HG03280 (cell line): ENCODE results near the gene CACNB1.

Experiments used
- ATAC-seq: cut with Tn5 transposase; IDR thresholded peaks from one replicate; pipeline ENCODE4 v1.9.1; 2021; ENCODE audit warnings: mild to moderate bottlenecking, moderate library complexity; ENCODE audit not compliant: unreplicated experiment

CACNB1 gene

DNA sequence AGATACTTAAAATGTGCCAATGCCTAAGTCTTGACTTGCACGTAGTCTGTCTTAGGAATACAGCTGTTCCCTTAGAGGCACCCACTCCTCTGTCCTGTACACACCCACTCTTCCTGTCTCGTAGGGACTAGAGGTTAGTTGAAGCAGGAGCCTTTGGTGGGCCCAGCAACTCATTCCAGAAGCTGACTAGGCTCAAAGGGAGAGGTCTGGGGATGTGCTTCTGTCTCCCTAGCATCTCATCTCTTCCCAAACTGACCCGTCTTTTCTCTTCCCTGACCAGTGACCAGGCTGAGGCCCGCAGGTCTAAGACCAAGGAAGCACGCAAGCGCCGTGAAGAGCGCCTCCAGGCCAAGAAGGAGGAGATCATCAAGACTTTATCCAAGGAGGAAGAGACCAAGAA, 6.8 kb upstream of the CACNB1 start:
- no peak for ATAC-seq

DNA sequence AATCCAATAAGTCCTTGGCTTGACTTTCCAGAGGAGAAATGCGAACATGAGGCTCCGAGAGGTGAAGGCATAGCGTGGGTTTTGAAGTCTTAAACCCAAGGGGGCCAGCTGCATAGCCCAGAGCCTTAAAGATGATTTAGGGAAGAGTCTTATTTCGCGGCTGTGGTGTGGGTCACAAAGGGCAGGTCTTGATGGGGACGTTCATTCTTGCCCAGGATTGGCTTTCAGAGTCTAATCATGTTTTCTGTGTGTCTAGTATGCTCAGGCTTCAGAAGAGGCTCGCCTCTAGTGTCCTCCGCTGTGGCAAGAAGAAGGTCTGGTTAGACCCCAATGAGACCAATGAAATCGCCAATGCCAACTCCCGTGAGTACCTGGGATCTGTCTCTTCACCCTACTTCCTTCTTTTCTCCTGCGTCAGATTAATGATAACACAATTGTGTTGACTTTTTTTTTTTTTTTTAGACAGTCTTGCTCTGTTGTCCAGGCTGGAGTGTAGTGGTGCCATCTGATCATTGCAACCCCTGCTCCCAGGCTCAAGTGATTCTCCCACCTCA, 3.6 kb upstream of the CACNB1 start:
- ATAC-seq, result no peak

DNA sequence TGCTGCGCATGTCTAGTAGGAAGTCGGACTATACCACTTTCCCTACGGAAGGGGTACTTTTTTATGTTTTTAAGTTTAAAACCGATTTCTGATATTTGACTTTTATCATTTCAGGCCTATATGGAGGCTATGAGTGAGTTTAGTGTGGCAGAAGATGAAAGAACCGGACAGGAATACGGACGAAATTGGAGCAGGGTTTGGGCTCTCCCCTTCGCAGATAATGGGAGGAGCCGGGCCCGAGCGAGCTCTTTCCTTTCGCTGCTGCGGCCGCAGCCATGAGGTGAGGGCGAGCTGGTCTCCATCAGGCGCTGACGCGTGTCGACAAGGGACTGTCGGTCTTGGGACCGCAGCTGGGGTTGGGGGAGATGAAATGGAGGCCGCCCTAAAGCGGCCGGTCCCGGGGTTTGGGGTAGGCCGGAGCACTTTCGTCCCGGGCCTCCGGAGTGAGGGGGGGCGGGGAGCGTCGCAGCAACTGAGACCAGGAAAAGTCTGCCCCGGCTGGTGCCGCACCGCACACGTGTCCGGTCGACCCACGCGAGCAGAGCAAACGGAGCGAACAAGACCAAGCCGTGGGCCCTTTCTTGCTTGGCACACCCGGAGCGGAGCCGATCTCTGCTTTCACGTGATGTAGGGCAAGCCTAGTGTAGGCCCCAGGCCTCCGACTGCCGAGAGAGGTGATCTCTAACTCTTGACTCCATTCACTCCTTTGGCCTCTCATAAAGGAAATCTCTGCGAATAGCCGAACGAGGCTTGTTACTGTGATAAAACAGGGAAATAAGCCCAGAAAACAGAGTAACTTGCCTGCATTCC, 2.8 kb upstream of the CACNB1 start, which contains the start of gene RPL19:
RPL19 (plus strand) TSS at position 214 of the 810 bp plus-strand sequence; CDS start at position 276, 62 bp downstream.
- ATAC-seq, result peak; percentile 66

DNA sequence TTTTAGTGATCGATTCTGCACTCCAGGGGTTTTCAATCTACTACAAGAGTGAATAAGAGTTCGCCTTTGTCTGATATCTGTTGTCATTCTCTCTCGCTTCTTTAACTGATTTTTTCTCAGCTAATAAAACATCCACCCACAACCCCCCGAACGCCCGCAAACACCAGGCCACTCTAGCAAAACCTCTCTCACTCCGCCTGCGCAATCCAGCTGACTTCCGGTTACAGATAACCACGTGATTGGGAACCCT, 2.3 kb upstream of the CACNB1 start:
- ATAC-seq, result peak; percentile 64

DNA sequence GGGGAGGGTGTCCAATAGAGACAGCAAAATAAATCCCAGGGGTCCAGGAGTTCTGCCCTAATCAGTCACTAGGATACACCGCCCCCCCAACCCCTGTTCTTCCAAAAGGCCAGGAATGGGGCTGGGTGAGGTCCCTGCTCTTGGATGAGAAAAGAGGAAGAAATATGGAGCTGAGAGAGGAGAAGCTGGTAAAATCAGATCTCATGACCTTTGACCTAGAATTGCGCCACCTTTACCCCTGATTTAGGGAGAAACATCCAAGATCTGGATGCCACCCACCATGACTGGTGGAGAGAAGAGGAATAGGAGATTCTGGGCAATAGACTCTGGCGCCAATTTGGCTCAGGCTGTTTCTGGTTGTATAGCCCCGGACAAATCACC, 707 bp upstream of the CACNB1 start:
- ATAC-seq, result no peak

DNA sequence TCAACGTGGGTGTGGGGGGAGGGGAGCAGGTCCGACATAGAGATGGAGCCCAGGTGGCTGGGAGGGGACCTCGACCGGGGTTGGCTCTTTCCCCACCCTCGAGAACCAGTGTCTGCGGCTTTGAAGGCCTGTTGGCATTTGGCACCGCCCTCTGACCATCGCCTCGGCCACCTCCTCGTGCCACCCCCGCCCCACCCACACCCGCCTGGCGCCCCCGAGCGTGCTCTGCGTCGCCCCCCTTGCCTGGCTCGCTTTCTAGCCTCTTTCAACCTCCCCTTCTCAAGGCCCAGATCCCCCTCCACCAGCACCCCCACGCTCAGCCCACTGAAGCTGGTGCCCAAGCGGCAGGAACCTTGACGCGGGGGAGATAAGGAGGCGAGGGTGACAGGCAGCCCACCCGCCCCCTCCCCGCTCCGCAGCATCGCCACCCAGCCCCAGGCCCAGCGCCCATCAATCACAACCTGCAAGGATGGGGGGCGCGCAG, 619 bp downstream of the CACNB1 start:
- ATAC-seq, result no peak

DNA sequence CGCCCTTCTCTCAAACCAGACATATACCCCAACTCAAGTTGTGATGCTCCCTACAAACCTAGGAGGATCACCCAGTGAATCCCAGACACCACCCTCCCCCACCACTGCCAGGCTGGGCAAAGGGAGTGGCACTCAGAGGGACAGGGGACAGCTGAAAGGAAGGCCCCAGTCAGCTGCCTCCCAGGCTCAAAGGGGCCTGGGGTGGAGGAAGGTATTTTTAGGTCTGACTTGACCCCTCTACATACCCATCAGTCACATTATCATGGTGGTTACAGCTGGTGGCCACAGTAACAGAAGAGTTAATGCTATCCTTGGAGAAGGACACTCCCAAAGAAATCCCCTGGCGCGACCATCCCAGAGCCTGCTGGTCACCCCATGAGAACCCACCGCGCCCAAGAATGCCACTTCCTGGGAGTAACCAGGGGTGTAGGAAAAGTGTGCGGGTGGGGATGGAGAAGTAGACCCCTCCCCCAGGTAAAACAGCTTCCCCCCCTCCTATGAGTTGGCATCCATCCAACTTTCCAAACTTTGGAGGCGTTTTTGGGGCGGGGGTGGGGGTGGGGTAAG, 1.1 kb downstream of the CACNB1 start:
- no peak for ATAC-seq

DNA sequence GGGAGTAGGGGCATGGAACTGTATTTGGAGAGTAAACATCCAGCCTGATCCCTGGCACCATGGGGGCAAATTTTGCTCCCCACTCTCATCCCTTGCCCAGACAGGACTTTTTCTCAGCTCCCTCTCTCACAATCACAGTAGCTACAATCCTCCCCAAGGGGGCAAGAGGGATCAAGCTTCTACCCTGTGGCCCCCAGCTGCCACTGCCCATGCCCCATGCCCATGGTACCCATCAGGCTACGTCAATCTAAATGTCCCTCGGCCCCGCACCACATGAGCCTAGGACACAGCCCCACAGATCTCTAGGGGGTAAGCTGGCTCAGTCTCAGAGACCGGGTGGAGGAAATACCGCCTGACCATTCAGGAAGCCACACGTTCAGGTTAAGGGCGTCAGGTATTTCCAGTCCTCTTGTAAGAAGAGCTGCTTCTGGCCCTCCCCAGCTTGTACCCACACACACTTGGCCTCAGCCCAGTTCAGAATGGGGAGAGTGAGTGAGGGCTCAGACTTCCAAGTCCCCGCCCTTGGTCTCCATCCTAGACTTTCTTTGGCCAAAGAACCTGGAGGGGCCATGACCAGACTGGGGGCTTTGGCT, 1.8 kb downstream of the CACNB1 start:
- no peak for ATAC-seq

DNA sequence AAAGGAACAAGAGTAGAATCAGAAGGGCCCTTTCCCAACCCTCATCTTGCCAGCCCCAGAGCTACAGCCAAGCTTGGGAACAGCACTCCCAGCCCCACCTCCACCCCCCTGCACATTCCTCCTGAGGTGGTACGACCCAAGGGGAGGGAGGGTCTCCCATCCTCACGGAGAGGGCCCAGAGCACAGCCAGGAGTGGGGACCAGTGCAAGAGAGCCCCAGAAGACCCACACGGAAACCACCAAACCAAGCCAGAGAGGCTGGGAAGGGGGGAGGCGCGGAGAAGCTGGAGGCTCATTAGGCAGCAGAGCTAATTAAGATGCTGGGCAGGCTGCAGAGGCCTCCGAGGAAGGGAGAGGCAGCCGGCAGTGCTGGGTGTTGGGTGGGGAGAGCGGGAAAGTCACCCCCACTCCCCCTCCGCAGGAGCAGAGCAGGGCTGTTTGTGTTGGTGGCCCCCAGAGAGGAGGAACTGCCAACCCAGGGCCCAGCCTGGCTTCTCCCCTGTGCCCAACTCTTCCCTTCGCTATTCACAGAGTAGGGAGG, 2.4 kb downstream of the CACNB1 start:
- no peak for ATAC-seq

DNA sequence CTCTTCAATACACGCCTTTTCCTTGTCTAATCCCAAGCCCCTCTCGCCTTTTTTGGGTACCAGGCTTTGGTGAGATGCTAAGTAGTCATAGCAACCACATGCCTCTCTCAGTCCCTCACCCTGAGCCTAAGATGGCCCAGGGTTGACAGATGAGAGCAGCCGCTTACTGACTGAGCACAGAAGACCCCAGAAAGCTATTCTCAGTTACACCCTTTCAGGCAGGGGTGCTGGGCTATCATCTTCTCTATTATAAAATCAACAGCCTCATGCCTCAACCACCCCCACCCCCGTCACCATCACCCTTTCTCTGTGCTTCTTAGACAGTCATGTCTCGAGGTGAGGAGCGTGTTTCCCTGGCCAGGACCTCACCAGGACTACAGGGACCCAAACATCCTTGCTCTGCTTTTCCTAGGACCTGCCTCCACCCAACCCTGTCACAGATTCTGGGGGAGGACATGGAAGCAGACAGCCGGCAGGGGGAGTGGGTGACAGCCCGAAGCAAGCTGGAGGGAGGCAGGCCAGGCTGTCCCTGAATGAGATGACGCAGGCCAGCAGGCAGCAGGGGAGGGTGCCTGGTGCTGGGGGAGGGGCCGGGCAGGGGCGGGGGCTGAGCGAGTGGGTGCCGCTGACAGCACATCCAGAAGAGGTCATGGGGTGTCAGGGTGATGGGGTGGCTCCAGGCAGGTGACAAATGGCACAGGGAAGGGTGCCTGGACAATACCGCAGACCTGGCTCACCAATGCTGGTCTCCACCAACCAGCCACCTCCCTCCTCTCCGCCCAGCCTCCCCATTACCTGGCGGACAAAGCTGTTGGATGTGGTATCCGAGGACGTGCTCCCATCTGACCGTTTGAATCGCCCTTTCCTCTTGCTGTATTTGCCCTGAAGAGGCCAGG, 3.1 kb downstream of the CACNB1 start:
- ATAC-seq, result no peak

DNA sequence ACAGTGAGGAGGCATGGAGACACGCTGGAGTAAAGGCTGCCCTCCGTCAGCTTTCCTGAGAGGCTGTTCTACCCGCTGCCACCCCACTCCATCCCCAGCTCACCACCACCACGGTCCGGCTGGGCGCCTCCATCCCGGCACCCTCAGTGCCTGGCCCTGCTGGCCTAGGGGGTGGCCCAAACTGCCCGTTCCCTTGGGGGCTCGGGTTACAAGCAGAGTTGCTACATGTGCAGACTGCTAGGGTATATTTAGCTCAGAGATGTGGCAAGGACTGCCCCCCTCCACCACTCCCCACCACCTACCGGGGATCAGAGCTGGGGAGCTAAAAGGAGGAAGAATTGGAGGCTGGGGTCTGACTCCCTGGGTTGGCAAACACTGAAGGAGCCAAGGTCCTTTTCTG, 4.1 kb downstream of the CACNB1 start:
- ATAC-seq, result no peak

DNA sequence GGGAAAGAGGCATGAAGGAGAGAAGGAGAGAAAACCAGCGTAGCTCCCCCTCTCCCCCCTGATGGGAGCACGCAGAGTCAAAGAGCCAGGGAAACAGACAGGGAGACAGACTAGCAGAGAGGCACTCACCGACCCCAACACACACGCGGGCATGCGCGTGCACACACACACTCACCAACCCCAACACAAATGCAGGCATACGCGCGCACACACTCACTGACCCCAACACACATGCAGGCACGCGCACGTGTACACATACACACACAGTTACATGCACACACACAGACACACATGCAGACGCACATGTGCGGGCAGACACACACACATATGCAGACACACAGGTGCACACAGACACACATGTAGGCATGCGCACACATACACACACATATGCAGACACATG, 4.6 kb downstream of the CACNB1 start:
- ATAC-seq, result no peak

DNA sequence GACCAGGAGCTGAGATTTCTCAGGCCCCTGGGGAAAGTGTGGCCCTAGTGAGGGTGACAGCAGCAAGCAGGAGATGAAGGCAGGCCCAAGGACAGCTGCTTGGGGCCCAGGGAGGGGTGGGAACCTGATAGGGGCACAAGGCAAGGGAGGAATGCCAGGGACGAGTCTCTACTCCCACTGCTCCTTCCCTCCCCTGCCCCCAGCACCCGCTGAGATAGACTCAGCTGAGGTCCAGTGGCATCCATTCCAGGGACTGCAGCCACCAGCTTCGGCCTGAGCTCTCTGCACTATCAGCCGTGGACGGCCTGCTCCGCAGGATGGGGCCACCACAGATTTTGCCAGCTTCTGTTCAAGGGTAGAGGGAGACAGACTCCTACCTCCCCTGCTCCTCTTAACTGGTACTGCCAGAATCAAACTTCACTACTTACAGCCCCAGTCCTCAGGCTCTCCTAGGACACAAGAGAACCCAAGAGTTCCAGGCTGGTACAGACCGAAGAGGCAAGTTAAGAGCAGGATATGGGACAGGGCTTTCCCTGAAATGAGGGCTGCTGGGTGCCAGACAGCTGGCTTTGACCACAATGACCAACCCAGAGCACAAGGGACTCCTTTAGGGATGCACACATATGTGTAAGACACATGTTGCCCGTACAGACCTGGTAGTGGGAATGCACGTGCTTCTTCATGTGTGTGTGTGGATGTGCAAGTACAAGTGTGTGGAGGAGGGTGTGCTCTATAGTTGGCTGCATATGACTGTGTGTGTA, 5.5 kb downstream of the CACNB1 start:
- no peak for ATAC-seq

DNA sequence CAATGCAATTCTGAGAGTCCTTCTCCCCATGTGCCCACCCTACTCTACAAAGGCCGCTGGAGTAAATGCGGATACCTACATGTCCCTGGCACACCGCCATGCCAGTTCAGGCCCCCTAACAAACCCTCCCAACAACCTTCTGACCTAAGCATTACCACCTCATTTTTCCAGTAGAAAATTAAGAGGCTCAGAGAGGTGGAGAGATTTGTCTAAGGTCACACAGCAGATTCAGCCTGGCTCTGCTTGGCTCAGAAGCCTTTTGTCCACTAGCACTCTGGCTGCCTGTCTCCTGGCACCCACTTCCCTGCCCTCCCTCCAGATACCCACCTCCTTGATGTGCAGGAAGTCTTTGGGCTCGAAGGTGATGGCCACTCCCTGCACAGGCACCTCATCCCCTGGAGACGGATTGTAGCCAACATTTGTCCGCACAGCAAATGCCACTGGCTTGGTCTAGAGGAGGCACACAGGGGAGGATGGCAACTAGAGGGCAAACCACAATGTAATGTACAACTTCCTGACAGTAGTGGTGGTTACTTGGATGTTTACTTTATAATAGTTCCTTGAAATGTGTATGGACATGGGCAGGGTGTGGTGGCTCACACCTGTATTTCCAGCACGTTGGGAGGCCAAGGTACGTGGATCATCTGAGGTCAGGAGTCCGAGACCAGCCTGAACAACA, 10.2 kb downstream of the CACNB1 start:
- ATAC-seq, result no peak

DNA sequence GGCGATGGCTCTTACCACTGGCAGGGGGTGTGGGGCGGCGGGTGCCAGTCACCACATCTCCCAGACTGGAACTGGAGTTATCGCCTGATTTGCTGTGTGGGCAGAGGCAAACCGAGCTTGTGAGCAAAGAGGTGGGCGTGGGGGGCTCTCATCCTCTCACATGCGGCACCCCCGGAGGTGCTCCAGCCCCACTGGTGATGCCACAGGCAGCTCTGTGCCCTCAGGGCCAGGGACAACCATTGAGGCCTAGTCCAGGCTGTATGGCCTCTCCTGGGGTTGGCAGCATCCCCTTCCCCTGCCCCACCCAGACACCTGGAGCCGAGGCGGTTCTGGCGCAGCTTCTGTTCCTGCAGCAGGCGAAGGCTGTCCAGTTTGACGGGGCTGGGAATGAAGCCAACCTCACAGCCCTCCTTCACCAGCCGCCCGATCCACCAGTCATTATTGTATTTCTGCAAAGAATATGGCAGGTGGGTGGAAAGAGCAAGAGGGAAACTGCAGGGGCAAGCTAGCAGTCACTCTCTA, 10.9 kb downstream of the CACNB1 start:
- no peak for ATAC-seq

DNA sequence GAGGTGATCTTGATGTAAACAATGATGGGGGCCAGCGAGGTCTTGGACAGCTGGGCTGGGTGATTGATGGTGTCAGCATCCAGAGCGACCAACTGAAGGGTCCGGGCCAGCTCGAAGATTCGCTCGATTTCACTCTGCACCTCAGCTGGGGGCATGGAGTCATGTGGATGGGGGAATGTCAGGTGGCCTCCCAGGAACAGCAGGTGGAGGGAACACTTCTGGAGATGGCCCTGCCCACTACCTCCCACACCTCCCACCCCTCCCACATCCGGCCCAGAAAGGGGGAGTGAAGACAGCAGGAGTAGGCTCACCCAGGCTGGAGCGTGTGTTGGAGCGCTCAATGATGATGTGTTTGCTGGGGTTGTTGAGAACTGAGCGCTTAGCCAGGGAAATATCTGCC, 13.7 kb downstream of the CACNB1 start:
- ATAC-seq, result no peak

DNA sequence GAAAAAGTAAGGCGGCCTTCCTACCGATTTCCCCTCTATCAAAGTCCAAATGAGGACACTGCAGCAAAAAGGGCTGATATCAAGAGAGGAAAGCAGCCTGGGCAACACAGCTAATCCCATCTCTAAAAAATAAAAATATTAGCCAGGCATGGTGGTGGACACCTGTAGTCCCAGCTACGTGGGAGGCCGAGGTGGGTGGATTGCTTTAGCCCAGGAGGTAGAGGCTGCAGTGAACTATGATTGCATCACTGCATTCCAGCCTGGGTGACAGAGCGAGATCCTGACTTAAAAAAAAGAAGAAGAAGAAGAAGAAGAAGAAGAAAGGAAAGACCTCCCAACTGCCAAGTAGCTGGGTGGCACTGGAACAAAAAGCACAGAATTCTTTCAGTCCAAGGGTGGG, 14.4 kb downstream of the CACNB1 start:
- ATAC-seq, result no peak

DNA sequence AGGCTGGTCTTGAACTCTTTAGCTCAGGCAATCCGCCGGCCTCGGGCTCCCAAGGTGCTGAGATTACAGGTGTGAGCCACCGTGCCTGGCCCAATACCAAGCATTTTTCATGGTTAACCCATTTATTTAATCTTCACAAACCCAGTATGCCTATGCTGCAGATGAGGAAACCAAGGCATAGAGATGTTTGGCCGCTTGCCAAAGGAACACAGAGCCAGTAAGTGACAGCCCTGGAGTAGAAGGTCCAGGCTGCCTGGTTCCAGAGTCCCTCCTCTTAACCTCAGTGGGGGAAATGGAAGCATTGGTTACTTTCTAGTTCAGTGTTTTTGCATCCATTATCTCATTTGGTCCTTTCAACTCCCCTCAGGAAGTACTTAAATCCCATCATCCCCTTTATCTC, 16.2 kb downstream of the CACNB1 start:
- no peak for ATAC-seq

DNA sequence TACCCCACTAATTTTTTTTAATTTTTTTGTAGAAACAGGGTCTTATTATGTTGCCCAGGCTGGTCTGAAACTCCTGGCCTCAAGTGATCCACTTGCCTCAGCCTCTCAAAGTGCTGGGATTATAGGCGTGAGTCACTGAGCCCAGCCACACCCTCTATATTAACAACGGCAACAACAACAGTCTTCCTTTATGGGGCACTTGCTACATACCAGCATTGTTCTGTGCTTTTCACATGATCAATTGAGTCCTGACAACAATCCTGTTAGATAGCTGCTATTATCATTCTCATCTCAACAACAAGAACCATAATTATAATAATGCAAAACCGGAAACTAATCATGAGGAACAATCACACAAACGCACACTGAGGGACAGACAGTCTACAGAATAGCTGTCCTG, 18.9 kb downstream of the CACNB1 start:
- ATAC-seq, result no peak
